ENCODE data around the gene CNKSR2.
"Not testable (repeated sequence)": the region's sequence is repeated elsewhere in the genome, so short reads cannot be mapped to it uniquely, and the experiment has no call there.

Gene CNKSR2

GRCh38 chrX:21528076-21528475, 153.9 kb downstream of the CNKSR2 start:
- Histone ChIP-seq H3K9me3 (ENCODE audit: insufficient read depth, low read length) (no peaks in the 10 kb centered on the region), H3K4me1 (ENCODE audit: low read length) (no peaks in the 10 kb centered on the region), H4K20me1 (ENCODE audit: insufficient read depth, low read length) (no peaks in the 10 kb centered on the region), H2AFZ (ENCODE audit: low read depth, low read length) (no peak overlapping the region), H3K36me3 (replicated peaks; ENCODE audit: low read depth, low read length) (no peaks in the 10 kb centered on the region), H3K9ac (ENCODE audit: low read length) (no peak overlapping the region), H3K4me2 (ENCODE audit: low read length) (no peak overlapping the region), H3K27me3 (ENCODE audit: low read depth, low read length) (no peaks in the 10 kb centered on the region), H3K4me3 (ENCODE audit: low read length) (no peak overlapping the region), H3K79me2 (ENCODE audit: low read length) (no peaks in the 10 kb centered on the region), H3K27ac (ENCODE audit: low read length) (no peak overlapping the region)
- TF ChIP-seq, protein P1, sequence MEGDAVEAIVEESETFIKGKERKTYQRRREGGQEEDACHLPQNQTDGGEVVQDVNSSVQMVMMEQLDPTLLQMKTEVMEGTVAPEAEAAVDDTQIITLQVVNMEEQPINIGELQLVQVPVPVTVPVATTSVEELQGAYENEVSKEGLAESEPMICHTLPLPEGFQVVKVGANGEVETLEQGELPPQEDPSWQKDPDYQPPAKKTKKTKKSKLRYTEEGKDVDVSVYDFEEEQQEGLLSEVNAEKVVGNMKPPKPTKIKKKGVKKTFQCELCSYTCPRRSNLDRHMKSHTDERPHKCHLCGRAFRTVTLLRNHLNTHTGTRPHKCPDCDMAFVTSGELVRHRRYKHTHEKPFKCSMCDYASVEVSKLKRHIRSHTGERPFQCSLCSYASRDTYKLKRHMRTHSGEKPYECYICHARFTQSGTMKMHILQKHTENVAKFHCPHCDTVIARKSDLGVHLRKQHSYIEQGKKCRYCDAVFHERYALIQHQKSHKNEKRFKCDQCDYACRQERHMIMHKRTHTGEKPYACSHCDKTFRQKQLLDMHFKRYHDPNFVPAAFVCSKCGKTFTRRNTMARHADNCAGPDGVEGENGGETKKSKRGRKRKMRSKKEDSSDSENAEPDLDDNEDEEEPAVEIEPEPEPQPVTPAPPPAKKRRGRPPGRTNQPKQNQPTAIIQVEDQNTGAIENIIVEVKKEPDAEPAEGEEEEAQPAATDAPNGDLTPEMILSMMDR (IDR thresholded peaks at IDR 0.05; ENCODE audit: low read depth, low read length) = no peak

DNA sequence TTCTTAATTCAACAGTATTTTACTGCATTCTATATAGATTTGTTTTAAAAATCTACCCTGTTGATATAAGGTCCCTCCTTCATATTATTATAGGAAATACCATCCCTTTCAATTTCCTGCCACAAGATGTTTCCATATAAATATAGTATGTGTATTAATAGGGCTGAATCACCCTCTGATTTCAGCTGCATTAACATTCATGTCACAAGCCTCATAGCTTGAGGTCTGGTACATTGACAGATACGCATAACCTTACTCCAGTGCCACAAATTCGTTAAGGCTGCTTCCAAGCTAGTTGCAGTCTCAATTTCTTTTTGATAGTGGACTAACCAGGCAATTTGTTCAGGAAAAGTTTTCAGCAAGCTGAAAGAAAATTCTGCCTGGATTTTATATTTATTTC, 155.6 kb downstream of the CNKSR2 start:
- Histone ChIP-seq H3K9ac (ENCODE audit: low read length) (no peak overlapping the region), H3K4me1 (ENCODE audit: low read length) (no peaks in the 10 kb centered on the region), H3K79me2 (ENCODE audit: low read length) (no peaks in the 10 kb centered on the region), H3K4me3 (ENCODE audit: low read length) (no peak overlapping the region), H3K27ac (ENCODE audit: low read length) (no peak overlapping the region), H4K20me1 (ENCODE audit: insufficient read depth, low read length) (no peaks in the 10 kb centered on the region), H3K36me3 (replicated peaks; ENCODE audit: low read depth, low read length) (no peaks in the 10 kb centered on the region), H3K27me3 (ENCODE audit: low read depth, low read length) (no peaks in the 10 kb centered on the region), H2AFZ (ENCODE audit: low read depth, low read length) (no peak overlapping the region), H3K4me2 (ENCODE audit: low read length) (no peak overlapping the region), H3K9me3 (ENCODE audit: insufficient read depth, low read length) (no peaks in the 10 kb centered on the region)
- no peak for TF ChIP-seq EZH2phosphoT487 (IDR thresholded peaks at IDR 0.05; ENCODE audit: low read depth)
- TF ChIP-seq, protein P1 (IDR thresholded peaks at IDR 0.05; ENCODE audit: low read depth, low read length) = no peak

DNA sequence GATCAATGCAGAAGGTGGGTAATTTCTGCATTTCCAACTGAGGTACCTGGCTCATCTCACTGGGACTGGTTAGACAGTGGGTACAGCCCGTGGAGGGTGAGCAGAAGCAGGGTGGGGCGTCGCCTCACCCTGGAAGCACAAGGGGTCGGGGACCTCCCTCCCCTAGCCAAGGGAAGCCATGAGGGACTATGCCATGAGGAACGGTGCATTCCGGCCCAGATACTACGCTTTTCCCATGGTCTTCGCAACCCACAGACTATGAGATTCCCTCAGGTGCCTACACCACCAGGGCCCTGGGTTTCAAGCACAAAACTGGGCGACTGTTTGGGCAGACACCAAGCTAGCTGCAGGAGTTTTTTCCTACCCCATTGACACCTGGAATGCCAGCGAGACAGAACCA, 170.4 kb downstream of the CNKSR2 start:
- not testable (repeated sequence) for H4K20me1 ChIP-seq (ENCODE audit: insufficient read depth, low read length)

GRCh38 chrX:21559417-21559816, 185.2 kb downstream of the CNKSR2 start:
- no peak overlapping the region for H3K4me2 ChIP-seq (ENCODE audit: low read length)
- no peaks in the 10 kb centered on the region for H4K20me1 ChIP-seq (ENCODE audit: insufficient read depth, low read length)
- peaks cover 19% of the 10 kb centered on the region for H3K4me1 ChIP-seq (ENCODE audit: low read length)
- no peaks in the 10 kb centered on the region for H3K9me3 ChIP-seq (ENCODE audit: insufficient read depth, low read length)
- no peak overlapping the region for H3K4me3 ChIP-seq (ENCODE audit: low read length)
- H3K36me3 ChIP-seq (replicated peaks; ENCODE audit: low read depth, low read length) = no peaks in the 10 kb centered on the region
- no peak overlapping the region for H3K27ac ChIP-seq (ENCODE audit: low read length)
- H3K79me2 ChIP-seq (ENCODE audit: low read length) = no peaks in the 10 kb centered on the region
- no peak overlapping the region for H2AFZ ChIP-seq (ENCODE audit: low read depth, low read length)
- no peaks in the 10 kb centered on the region for H3K27me3 ChIP-seq (ENCODE audit: low read depth, low read length)
- TF ChIP-seq, protein P1 (IDR thresholded peaks at IDR 0.05; ENCODE audit: low read depth, low read length) = no peak
- TF ChIP-seq EZH2phosphoT487 (IDR thresholded peaks at IDR 0.05; ENCODE audit: low read depth) = no peak
- no peak overlapping the region for H3K9ac ChIP-seq (ENCODE audit: low read length)

More for the DNA sequence above, 170.4 kb downstream of the CNKSR2 start:
- not testable (repeated sequence) for H3K9ac ChIP-seq (ENCODE audit: low read length); H2AFZ ChIP-seq (ENCODE audit: low read depth, low read length); H3K36me3 ChIP-seq (replicated peaks; ENCODE audit: low read depth, low read length); H3K9me3 ChIP-seq (ENCODE audit: insufficient read depth, low read length); H3K4me1 ChIP-seq (ENCODE audit: low read length); H3K4me3 ChIP-seq (ENCODE audit: low read length); H3K27ac ChIP-seq (ENCODE audit: low read length); H3K79me2 ChIP-seq (ENCODE audit: low read length); H3K4me2 ChIP-seq (ENCODE audit: low read length); H3K27me3 ChIP-seq (ENCODE audit: low read depth, low read length)

DNA sequence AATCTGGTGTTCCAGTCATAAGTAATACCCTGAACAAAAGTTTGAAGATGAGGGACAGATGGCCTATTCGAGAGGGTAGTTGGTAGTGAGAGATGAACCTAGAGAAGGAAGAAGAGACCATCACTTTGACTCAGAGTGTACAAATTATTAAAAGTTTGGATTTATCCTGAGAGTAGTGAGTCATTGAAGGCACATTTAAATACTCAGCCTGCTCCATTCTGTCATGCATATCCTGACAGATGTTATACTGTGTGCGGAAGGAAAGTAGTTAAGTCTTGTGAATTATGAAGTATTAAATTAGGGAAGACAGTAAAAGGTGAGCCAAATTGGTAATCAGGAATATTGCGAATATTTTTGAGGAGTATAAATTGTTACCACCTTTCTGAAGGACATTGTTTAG, 190.8 kb downstream of the CNKSR2 start:
- H3K79me2 ChIP-seq (ENCODE audit: low read length) = no peaks in the 10 kb centered on the region
- H3K4me1 ChIP-seq (ENCODE audit: low read length) = peaks cover 12% of the 10 kb centered on the region
- no peaks in the 10 kb centered on the region for H3K9me3 ChIP-seq (ENCODE audit: insufficient read depth, low read length)
- H3K4me2 ChIP-seq (ENCODE audit: low read length) = no peak overlapping the region
- H3K4me3 ChIP-seq (ENCODE audit: low read length) = no peak overlapping the region
- no peak overlapping the region for H3K27ac ChIP-seq (ENCODE audit: low read length)
- H3K9ac ChIP-seq (ENCODE audit: low read length) = no peak overlapping the region
- TF ChIP-seq, protein P1 (IDR thresholded peaks at IDR 0.05; ENCODE audit: low read depth, low read length) = no peak
- TF ChIP-seq EZH2phosphoT487 (IDR thresholded peaks at IDR 0.05; ENCODE audit: low read depth) = no peak
- no peaks in the 10 kb centered on the region for H3K27me3 ChIP-seq (ENCODE audit: low read depth, low read length)
- no peaks in the 10 kb centered on the region for H3K36me3 ChIP-seq (replicated peaks; ENCODE audit: low read depth, low read length)
- H2AFZ ChIP-seq (ENCODE audit: low read depth, low read length) = no peak overlapping the region
- H4K20me1 ChIP-seq (ENCODE audit: insufficient read depth, low read length) = no peaks in the 10 kb centered on the region

Data from OCI-LY3 (cell line).